Lung (tissue), 12 donors: ENCODE measurements around the gene HLX. TPM values are rescaled to one million over a fixed set of nuclear protein-coding genes. Genes with fewer than 3 reads are reported as not detected.

Experiments
- ATAC-seq: fragments of 200-7000 bp; cut with Tn5 transposase; one replicate; pipeline ENCODE4 v1.9.1; 2020; ENCODE audit warnings: moderate number of reproducible peaks; ENCODE audit not compliant: insufficient read depth, low FRiP score
- DNase-seq, 3 donors: peaks; one replicate each; pipeline ENCODE4 v3.0.0-alpha.2; 2013 to 2017
- H3K27ac ChIP-seq, 2 donors: one replicate each; pipeline ENCODE4 v1.5.1; 2013; ENCODE audit warnings: mild to moderate bottlenecking in 2 of 2, moderate library complexity in 2 of 2, control low read depth in 1 of 2, inconsistent platforms in 1 of 2, low read depth in 1 of 2, low read length in 1 of 2
- H3K27me3 ChIP-seq, 3 donors: one replicate each; pipeline ENCODE4 v1.5.1; 2013; ENCODE audit warnings: low read length in 2 of 3; ENCODE audit not compliant: control insufficient read depth in 3 of 3, insufficient read depth in 3 of 3
- H3K36me3 ChIP-seq, 4 donors: one replicate each; pipeline ENCODE4 v1.5.1; 2013; ENCODE audit warnings: low read length in 4 of 4, mild to moderate bottlenecking in 1 of 4, moderate library complexity in 1 of 4; ENCODE audit not compliant: control insufficient read depth in 4 of 4, insufficient read depth in 4 of 4
- H3K4me1 ChIP-seq, 5 donors: one replicate each; pipeline ENCODE4 v1.5.1; 2013; ENCODE audit warnings: low read length in 5 of 5, mild to moderate bottlenecking in 2 of 5, moderate library complexity in 1 of 5; ENCODE audit not compliant: control insufficient read depth in 5 of 5, insufficient read depth in 5 of 5
- H3K4me3 ChIP-seq: one replicate; pipeline ENCODE4 v1.5.1; 2013; ENCODE audit warnings: mild to moderate bottlenecking, control low read depth, moderate library complexity
- H3K9ac ChIP-seq, 2 donors: one replicate each; pipeline ENCODE4 v1.5.1; 2013; ENCODE audit warnings: low read length in 2 of 2, control low read depth in 1 of 2; ENCODE audit not compliant: insufficient read depth in 1 of 2
- H3K9me3 ChIP-seq, 4 donors: one replicate each; pipeline ENCODE4 v1.5.1; 2013; ENCODE audit warnings: low read length in 3 of 4, mild to moderate bottlenecking in 1 of 4, moderate library complexity in 1 of 4; ENCODE audit not compliant: control insufficient read depth in 4 of 4, insufficient read depth in 3 of 4
- WGBS, 2 donors: extraction: QIAGEN DNeasy Blood & Tissue Kit; methylation state at CpG; one replicate each; pipeline ENCODE4 v1.1.7; 2013; 5-methylcytosine and 5-hydroxymethylcytosine counted together
- polyA plus RNA-seq, 2 donors: library from polyadenylated mRNA; stranded (reverse); fragments of 200-250 nt; gene quantifications; one replicate each; pipeline ENCODE4 v1.2.1, GENCODE V29; 2013
- total RNA-seq, 2 donors: library from RNA; depleted of rRNA in 1 of 2; stranded (reverse); fragments of >200 nt in 1 of 2; gene quantifications; one replicate each; pipeline ENCODE4 v1.2.1, GENCODE V29; 2014 to 2021
- TF ChIP-seq, protein P1 (sequence below): IDR thresholded peaks from 2 replicates; pipeline ENCODE4 v1.5.1; 2012; ENCODE audit warnings: mild to moderate bottlenecking; ENCODE audit errors: control extremely low read depth, extremely low read depth
- donor health status: control.
- donor health status: control.
- donor health status: Bipolar disorder and iron deficiency.
- donor health status: healthy.
- donor health status: DM: yes; HTN: yes; CAD: no.

Gene HLX
- total and polyA plus RNA-seq, 4 donors = 14.8 to 36.7 (median 25.7) TPM

DNA sequence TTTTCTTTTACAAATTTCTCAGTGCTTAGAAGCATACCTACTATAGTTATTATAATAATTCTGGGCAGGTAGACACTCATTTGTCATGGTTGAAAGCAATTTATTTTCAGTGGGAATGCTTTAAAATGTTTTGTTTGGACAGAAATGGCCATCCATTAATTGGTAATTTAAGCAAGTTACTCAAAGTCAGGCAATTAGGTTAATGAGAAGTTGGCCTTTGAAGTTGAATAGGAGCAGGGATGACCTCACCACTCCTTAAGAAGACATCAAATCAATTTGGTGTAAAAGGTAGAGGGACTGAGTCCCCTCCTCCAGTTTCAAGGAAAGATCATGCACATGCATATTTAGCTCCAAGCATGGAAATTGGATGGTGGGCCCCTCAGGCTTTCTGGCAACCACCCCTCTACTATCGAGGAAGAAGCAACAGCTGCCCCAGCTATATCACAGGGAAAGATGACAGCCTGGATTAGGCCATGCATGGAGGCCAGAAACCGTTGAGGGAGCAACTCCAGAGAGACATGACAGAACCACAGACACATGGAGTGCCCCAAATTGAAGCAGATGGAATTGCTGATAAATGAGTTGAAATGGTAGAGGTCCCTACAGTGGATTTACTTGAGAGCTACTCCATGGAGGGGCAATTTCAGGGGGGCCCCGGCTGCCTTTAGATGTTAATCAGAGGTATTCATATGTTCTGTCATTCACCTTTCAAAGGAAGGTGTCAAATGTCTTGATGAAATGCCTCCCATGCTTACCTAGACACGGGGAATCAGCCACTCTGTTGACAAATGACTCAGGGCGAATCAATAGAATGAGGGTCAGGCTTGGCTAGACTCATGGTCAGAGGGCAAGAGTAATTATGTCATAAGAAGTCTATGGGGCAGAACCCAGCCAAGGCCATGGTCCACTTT is 26.7 kb downstream of the HLX start:
- H3K9ac ChIP-seq = no peak overlapping the region
- TF ChIP-seq, protein P1, sequence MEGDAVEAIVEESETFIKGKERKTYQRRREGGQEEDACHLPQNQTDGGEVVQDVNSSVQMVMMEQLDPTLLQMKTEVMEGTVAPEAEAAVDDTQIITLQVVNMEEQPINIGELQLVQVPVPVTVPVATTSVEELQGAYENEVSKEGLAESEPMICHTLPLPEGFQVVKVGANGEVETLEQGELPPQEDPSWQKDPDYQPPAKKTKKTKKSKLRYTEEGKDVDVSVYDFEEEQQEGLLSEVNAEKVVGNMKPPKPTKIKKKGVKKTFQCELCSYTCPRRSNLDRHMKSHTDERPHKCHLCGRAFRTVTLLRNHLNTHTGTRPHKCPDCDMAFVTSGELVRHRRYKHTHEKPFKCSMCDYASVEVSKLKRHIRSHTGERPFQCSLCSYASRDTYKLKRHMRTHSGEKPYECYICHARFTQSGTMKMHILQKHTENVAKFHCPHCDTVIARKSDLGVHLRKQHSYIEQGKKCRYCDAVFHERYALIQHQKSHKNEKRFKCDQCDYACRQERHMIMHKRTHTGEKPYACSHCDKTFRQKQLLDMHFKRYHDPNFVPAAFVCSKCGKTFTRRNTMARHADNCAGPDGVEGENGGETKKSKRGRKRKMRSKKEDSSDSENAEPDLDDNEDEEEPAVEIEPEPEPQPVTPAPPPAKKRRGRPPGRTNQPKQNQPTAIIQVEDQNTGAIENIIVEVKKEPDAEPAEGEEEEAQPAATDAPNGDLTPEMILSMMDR = no peak
- ATAC-seq (no peak), DNase-seq (peak in 2 of 3 donors; percentile 52 to 60)
- H3K27ac ChIP-seq = no peak overlapping the region
- peaks cover 0 to 5% (median 0%) of the 10 kb centered on the region in 3 donors for H3K27me3 ChIP-seq
- H3K36me3 ChIP-seq = no peaks in the 10 kb centered on the region
- H3K4me1 ChIP-seq = peaks cover 0 to 8% (median 0%) of the 10 kb centered on the region in 5 donors
- H3K9me3 ChIP-seq = no peaks in the 10 kb centered on the region
- 73 to 87% methylated on average over 5 of the region's 5 CpGs for whole genome bisulfite sequencing, 2 donors
- no peak overlapping the region for H3K4me3 ChIP-seq

DNA sequence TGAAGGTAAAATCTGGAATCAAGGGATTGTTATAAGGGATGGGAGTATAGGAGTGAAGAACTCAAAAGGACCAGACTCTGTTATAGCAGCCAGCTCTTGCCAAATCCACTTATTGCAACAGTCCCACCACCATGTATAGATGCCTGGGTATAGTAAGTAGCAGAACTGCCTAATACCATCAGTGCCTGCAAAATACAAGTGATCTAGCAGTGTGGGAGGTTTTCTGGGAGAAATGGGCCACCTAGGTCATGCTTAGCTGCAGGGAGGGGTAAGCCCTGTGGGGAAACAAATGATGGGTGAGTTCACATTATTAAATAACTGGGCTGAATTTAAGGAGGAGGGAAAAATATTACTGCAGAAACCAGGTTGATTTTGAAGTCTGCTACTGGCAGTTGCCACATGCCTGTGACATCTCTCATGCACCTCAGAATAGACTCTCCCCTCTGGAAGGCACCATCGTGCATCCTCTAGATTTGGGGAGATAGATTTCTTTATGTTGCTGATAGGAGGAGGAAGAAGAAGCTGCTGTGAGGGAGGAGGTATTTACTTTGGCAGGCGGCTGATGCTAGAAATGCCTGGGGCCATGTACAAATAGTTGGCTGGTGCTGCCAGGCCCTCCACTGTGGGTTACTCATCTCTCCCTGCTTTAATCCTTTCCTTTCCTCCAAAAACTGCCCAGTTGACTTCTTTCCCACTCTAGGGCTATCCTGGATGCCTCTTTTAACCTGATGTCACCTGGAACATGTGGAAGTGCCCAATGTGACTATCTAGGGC is 27.5 kb downstream of the HLX start:
- Histone ChIP-seq H3K27me3 (peaks cover 0 to under 1% (median 0%) of the 10 kb centered on the region in 3 donors), H3K4me3 (no peak overlapping the region), H3K4me1 (peaks cover 0 to 8% (median 0%) of the 10 kb centered on the region in 5 donors), H3K36me3 (no peaks in the 10 kb centered on the region), H3K9ac (no peak overlapping the region), H3K9me3 (no peaks in the 10 kb centered on the region), H3K27ac (no peak overlapping the region)
- TF ChIP-seq, protein P1 = no peak
- no peak for DNase-seq
- ATAC-seq = no peak
- 78 to 91% methylated on average over 2 of the region's 2 CpGs for WGBS, 2 donors

DNA sequence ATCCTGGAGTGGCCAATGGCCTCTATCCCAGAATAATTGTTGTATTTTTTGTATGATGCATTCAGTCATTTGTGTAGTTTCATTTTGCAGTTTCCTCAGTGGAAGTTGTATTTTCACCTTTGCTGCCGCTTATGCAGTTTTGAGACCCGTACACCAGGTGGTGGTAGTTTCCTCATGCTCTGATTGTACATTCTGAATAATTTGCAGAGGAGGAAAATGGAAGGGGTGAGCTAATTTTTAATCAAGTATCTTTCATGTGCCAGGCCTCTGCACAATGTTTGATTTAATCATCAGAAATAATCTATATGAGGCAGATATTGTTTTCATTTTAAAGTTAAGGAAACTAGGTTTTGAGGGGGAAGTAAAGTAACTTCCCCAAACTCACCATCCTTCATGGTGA is 29.5 kb downstream of the HLX start:
- TF ChIP-seq, protein P1 = no peak
- no peaks in the 10 kb centered on the region for H3K36me3 ChIP-seq
- no peak overlapping the region for H3K27ac ChIP-seq
- no peaks in the 10 kb centered on the region for H3K27me3 ChIP-seq
- no peak overlapping the region for H3K9ac ChIP-seq
- 56 to 61% methylated on average over 2 of the region's 2 CpGs for WGBS, 2 donors
- ATAC-seq (no peak), DNase-seq (peak in 2 of 3 donors; percentile 45 to 58)
- H3K9me3 ChIP-seq = no peaks in the 10 kb centered on the region
- no peak overlapping the region for H3K4me3 ChIP-seq
- peaks cover 0 to 8% (median 0%) of the 10 kb centered on the region in 5 donors for H3K4me1 ChIP-seq
